DLD1 (cell line): ENCODE measurements around the gene SREBF1.

ENCODE experiments used
- in situ Hi-C: cut with HindIII; loops from 2 replicates; pipeline ENCODE4 v1.10.0; 2017; ENCODE audit warnings: low sequenced_read_pairs

The SREBF1 gene

GRCh38 chr17:17766077-17766743 lies 70.6 kb downstream of the SREBF1 start:
- in situ Hi-C loops = no loop called here

DNA sequence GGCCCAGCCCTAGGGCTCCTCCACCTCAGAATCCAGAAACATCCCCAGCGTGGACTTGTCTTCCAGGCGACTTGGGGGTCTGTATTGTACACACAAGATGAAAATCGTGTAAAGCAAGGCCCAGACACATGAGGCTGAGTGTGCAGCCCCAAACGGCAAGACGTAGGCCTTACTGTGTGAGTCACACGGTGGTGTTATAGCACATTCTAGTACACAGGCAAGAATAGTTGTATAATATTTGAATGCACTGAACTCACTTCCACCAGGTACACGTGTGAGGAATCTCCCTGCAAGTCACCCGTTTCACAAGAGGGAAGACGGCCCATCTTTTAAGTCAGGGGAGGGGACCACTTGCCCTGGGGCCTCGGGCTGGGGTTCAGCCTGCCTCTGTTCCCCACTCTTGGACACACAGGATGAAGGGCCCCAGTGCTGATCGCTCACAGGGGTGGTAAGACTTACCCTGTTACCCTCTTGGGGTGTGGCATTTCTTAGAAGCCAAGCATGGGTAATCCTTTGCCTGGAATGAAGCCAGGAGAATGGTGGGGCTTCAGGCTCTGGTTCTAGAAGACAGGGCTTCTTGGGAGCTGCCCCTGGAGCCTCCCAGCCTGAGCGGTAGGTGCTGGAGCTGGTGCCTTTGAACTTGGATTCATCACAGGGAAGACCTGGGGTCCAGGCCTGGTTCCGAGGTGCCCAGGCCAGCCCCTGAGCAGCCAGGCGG lies 71.3 kb downstream of the SREBF1 start:
- in situ Hi-C loops = no loop called here

GRCh38 chr17:17763734-17764133 lies 73.1 kb downstream of the SREBF1 start:
- in situ Hi-C loops = no loop called here

GRCh38 chr17:17763136-17763535 lies 73.7 kb downstream of the SREBF1 start:
- in situ Hi-C loops = no loop called here

DNA sequence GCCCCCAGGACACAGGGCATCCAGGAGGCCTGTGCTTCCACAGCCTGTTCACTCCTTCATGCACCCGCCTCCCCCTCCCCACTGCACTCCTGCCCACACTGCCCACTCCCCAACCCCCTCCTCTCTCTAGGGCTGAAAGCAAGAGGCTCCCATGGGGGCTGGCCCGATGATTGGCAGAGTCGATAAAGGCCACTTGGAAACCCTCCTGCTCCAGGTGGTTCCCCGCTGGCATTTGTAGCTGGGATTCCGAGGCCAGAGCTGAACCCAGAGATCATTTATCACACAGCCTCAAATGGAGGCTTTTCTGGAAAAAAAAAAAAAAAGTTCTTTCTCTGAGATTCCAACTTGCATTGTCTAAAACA lies 74.1 kb downstream of the SREBF1 start:
- in situ Hi-C loops = no loop called here
